Upper lobe of right lung (tissue), 1 donor: ENCODE results near the gene MYL5. TPM values are rescaled to one million over a fixed set of nuclear protein-coding genes. Genes with fewer than 3 reads are reported as not detected.

Experiments used
- ATAC-seq: fragments of 200-7000 bp; cut with Tn5 transposase; one replicate; pipeline ENCODE4 v1.9.1; 2020; ENCODE audit warnings: mild to moderate bottlenecking, moderate library complexity
- DNase-seq: peaks from one replicate; pipeline ENCODE4 v3.0.0-alpha.2; 2020
- H3K27ac ChIP-seq: fragments of 200-600 bp; one replicate; pipeline ENCODE4 v1.8.0; 2022
- H3K27me3 ChIP-seq: fragments of 200-600 bp; one replicate; pipeline ENCODE4 v1.8.0; 2022; ENCODE audit warnings: mild to moderate bottlenecking
- H3K36me3 ChIP-seq: fragments of 200-600 bp; one replicate; pipeline ENCODE4 v1.8.0; 2022
- H3K4me1 ChIP-seq: fragments of 200-600 bp; one replicate; pipeline ENCODE4 v1.8.0; 2022
- H3K4me3 ChIP-seq: fragments of 200-600 bp; one replicate; pipeline ENCODE4 v1.8.0; 2022; ENCODE audit warnings: mild to moderate bottlenecking
- H3K9me3 ChIP-seq: fragments of 200-600 bp; one replicate; pipeline ENCODE4 v1.8.0; 2022
- intact Hi-C: fragments of 100-400 bp; cut with DNase I; formaldehyde crosslinking; loops from one replicate; pipeline ENCODE4 v1.11.0; 2022
- total RNA-seq: library from RNA; stranded (reverse); fragmentation: NEBNext Ultra II Directional; extraction: Animal tissue kit (Norgen Biotek cat#: 25700); gene quantifications from one replicate; pipeline ENCODE4 v1.2.1, GENCODE V29; 2021
- TF ChIP-seq, protein P1 (sequence below): fragments of 200-600 bp; IDR thresholded peaks from one replicate; pipeline ENCODE4 v1.8.0; 2022; ENCODE audit warnings: antibody characterized with exemption
- donor health status: DM: no; HTN: yes; CAD: no; lungs with severe emphysema.

Gene MYL5
- total RNA-seq, 1 donor from 2014 or later, result 9.7 TPM

DNA sequence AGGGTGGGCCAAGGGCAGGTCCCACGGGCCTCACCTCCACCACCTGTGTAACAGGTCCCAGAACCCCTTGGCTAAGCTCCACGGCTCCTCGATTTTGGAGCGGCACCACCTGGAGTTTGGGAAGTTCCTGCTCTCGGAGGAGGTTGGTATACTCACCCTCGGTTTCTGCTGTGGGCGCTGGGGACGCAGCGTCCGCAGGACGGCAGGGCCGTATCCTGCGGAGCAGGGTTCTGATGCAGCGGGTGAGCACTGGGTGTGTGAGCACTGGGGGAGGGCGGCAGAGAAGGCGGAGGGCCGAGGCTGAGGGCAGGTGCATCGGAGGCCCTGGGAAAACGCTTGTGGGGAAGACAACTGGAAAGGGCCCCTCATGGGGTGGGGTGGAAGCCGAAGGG is 11.3 kb upstream of the MYL5 start:
- Histone ChIP-seq H3K36me3 (no peaks in the 10 kb centered on the region), H3K27me3 (no peaks in the 10 kb centered on the region), H3K4me1 (no peaks in the 10 kb centered on the region), H3K27ac (peak overlapping the region; percentile 71), H3K9me3 (no peaks in the 10 kb centered on the region), H3K4me3 (peak overlapping the region; percentile 78)
- DNase-seq (no peak), ATAC-seq (peak; percentile 13)
- intact Hi-C loops, result no loop called here
- TF ChIP-seq, protein P1, sequence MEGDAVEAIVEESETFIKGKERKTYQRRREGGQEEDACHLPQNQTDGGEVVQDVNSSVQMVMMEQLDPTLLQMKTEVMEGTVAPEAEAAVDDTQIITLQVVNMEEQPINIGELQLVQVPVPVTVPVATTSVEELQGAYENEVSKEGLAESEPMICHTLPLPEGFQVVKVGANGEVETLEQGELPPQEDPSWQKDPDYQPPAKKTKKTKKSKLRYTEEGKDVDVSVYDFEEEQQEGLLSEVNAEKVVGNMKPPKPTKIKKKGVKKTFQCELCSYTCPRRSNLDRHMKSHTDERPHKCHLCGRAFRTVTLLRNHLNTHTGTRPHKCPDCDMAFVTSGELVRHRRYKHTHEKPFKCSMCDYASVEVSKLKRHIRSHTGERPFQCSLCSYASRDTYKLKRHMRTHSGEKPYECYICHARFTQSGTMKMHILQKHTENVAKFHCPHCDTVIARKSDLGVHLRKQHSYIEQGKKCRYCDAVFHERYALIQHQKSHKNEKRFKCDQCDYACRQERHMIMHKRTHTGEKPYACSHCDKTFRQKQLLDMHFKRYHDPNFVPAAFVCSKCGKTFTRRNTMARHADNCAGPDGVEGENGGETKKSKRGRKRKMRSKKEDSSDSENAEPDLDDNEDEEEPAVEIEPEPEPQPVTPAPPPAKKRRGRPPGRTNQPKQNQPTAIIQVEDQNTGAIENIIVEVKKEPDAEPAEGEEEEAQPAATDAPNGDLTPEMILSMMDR, result no peak

DNA sequence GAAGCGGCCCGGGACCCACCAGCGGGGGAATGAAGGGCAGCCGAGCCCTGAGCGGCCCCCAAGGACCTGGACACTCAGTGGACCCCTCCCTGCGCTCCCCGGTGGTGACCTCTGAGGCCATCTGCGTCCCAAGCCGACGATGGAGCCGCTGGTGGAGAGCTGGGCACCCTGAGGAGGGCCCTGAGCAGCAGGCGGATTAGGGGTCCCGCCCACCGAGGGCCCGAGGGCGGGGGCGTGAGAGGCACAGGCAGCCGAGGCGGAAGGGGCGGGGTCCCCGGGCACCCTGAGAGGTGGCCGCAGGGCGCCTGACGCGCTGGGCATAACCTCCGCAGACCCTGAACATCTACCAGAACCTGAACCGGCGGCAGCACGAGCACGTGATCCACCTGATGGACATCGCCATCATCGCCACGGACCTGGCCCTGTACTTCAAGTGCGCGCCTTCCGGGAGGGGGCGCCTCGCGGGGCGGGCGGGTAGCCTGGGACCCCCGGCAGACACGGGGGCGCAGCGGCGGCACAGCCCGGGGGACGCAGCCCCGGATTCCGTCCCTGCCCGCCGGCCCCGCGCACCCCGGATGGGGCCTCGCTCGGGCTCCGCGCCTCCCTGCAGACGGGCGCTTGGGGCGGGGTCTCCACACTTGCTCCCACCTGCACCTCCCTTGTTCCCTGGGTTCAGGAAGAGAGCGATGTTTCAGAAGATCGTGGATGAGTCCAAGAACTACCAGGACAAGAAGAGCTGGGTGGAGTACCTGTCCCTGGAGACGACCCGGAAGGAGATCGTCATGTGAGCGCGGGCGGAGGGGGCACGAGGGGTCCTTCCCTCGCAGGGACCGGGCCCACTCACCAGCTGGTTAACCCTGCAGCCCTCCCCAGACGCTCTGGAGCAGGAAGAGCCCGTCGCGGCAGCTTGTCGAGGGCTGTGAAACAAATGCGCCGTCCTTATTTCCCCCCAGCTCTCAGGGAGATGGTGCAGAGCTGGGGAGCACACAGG is 10.6 kb upstream of the MYL5 start:
- Histone ChIP-seq H3K9me3 (no peaks in the 10 kb centered on the region), H3K4me1 (no peaks in the 10 kb centered on the region), H3K4me3 (peak overlapping the region; percentile 78), H3K36me3 (no peaks in the 10 kb centered on the region), H3K27ac (peak overlapping the region; percentile 71), H3K27me3 (no peaks in the 10 kb centered on the region)
- peak; percentile 89 for DNase-seq
- ATAC-seq, result peak; percentile 82
- TF ChIP-seq, protein P1, result peak; percentile 8
- intact Hi-C loops, result no loop called here

DNA sequence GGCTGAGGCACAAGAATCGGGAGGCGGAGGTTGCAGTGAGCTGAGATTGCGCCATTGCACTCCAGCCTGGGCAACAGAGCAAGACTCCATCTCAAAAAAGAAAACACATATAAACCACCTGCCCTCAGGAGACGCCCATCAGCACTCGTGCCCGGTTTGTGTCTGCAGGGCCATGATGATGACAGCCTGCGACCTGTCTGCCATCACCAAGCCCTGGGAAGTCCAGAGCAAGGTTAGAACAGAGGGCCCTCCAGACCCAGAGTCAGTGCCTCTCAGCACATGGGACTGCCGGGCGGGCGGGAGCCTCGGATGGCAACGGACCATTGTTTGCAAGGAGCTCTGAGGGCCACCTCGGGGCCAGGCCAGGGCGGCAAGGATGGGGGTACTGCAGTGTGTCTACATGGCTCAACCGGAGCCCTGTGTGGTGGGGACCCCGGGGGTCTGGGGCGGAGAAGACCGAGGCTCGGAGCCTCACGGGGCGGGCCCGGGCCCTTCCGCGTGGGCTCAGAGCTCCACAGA is 9.6 kb upstream of the MYL5 start:
- Histone ChIP-seq H3K4me1 (no peaks in the 10 kb centered on the region), H3K27me3 (no peaks in the 10 kb centered on the region), H3K9me3 (no peaks in the 10 kb centered on the region), H3K27ac (no peak overlapping the region), H3K4me3 (no peak overlapping the region), H3K36me3 (no peaks in the 10 kb centered on the region)
- ATAC-seq, result no peak
- intact Hi-C loops, result no loop called here
- DNase-seq, result no peak
- TF ChIP-seq, protein P1, result no peak

DNA sequence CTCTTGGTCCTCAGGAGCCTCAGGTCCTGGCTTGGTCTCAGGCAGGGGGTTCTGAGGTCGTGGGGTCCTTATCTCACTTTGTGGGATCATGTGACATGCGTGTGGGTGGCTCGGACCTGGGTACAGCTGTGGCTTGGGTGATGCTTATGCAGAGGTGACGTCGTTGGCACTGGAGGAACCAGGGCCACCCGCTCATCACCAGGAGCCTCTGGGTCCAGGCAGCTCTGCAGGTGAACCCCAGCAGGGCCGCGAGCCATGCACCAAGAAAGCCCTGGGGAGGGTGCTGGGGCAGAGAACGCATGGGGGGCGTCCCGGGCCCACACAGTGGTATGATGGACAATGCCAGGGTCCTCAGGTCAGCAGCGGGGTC is 9.0 kb upstream of the MYL5 start:
- Histone ChIP-seq H3K27ac (no peak overlapping the region), H3K9me3 (no peaks in the 10 kb centered on the region), H3K36me3 (no peaks in the 10 kb centered on the region), H3K4me3 (no peak overlapping the region), H3K4me1 (no peaks in the 10 kb centered on the region), H3K27me3 (no peaks in the 10 kb centered on the region)
- TF ChIP-seq, protein P1, result no peak
- DNase-seq (no peak), ATAC-seq (no peak)
- intact Hi-C loops, result no loop called here

DNA sequence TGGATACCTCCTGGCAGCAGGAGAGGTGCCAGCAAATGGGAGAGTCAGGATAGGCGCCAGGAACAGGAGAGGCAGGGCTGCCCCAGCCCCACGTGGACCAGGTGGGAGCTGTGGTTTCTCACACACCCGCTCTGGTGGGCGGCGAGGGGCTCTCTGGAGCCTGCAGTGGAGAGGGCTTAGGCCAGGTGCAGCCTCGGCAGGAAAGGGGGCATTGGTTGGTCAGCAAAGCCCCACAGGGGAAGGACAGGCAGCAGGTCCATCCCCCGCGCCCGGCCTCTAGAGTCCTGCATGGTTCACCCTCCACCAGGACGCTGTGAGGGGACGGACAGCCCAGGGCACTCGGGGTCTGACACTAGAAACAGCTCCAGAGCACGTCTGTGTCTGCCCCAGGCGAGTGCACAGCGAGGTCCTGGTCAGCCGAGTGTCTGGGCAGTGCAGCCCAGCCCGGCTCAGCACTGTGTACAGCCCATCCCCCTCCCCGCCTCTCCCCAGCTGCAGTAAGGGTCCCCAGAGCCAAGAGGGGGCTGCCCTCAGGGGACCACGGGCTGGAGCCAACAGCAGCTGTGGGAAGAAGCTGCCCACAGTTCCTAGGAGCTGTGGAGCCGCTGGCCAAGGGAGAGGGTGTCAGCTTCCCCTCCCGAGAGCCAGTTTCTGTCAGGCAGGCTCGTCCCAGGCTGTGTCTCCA is 8.4 kb upstream of the MYL5 start:
- no peak for DNase-seq
- Histone ChIP-seq H3K36me3 (peaks cover 4% of the 10 kb centered on the region), H3K4me3 (no peak overlapping the region), H3K27me3 (no peaks in the 10 kb centered on the region), H3K27ac (no peak overlapping the region), H3K4me1 (no peaks in the 10 kb centered on the region), H3K9me3 (no peaks in the 10 kb centered on the region)
- ATAC-seq, result no peak
- TF ChIP-seq, protein P1, result no peak
- intact Hi-C loops, result no loop called here
